NT2/D1 (cell line): ENCODE measurements around the gene CCDC97.

Source experiments
- SUZ12 ChIP-seq: IDR thresholded peaks from 2 replicates; pipeline ENCODE4 v1.6.1; 2011; ENCODE audit not compliant: insufficient read length, insufficient read depth; ENCODE audit errors: extremely low read depth
- YY1 ChIP-seq: IDR thresholded peaks from 2 replicates; pipeline ENCODE4 v1.6.1; 2011; ENCODE audit not compliant: insufficient read length, insufficient read depth
- ZNF274 ChIP-seq: IDR thresholded peaks from 2 replicates; pipeline ENCODE4 v1.6.1; 2011; ENCODE audit warnings: mild to moderate bottlenecking, low read depth, low read length

DNA sequence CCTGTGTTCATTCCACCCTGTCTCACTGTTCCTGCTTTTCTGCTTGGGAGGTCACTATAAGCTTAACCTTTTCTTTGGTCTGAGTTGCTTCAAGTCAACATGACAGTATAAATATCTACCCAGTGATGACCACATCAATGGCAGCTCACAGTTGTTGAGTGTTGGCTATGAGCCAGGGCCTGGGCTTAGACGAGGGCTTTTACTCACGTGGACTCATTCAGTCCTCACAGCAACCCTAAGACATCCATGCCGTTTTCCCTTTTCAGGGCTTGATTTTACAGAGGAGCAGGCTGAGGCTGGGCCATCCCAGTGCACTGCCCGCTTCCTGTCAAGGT is 10.2 kb upstream of the CCDC97 start:
- TF ChIP-seq ZNF274: no peak
- TF ChIP-seq SUZ12: no peak
- TF ChIP-seq YY1: no peak
